ENCODE measurements around the gene ZNF354C. TPM values are rescaled to one million over a fixed set of nuclear protein-coding genes. Genes with fewer than 3 reads are reported as not detected.

The ZNF354C gene
- total and polyA plus RNA-seq, 2 of the 8 experiments (the other 6 are each of a cell fraction or from before 2014, with no cell fraction given) = 0.85 to 2.3 TPM

GRCh38 chr5:179089502-179089901, 29.3 kb downstream of the ZNF354C start:
- no peak overlapping the region for H2BK120ac ChIP-seq (replicated peaks; ENCODE audit: low read depth, low read length)
- H4K8ac ChIP-seq (ENCODE audit: extremely low read depth, insufficient read depth, low read length) = no peak overlapping the region
- no peaks in the 10 kb centered on the region for H3K36me3 ChIP-seq (ENCODE audit: control insufficient read depth in 2 of 4, insufficient read depth in 4 of 4, low read length in 3 of 4)
- no peak overlapping the region for H3K18ac ChIP-seq (ENCODE audit: extremely low read depth, low read length)
- H3K4me2 ChIP-seq (ENCODE audit: insufficient read depth in 1 of 2, low read depth in 2 of 2, low read length in 2 of 2) = no peak overlapping the region
- no peak overlapping the region for H3K14ac ChIP-seq (ENCODE audit: insufficient read length)
- no peak overlapping the region for H2BK12ac ChIP-seq (ENCODE audit: low read depth, low read length)
- H3K27me3 ChIP-seq (replicated peaks in 1 of 4; ENCODE audit: control insufficient read depth in 3 of 4, extremely low read depth in 1 of 4, insufficient read depth in 3 of 4, low read length in 3 of 4) = no peaks in the 10 kb centered on the region
- H3K79me2 ChIP-seq (ENCODE audit: control insufficient read depth in 1 of 2, insufficient read depth in 2 of 2, low read length in 2 of 2) = no peaks in the 10 kb centered on the region
- H3K9me3 ChIP-seq (ENCODE audit: insufficient read depth in 2 of 2, low read depth in 1 of 2, low read length in 1 of 2) = peaks cover 56 to 68% of the 10 kb centered on the region in 2 experiments
- H3K4me3 ChIP-seq (ENCODE audit: extremely low read depth in 1 of 4, insufficient read depth in 2 of 4, low read depth in 3 of 4, low read length in 4 of 4) = no peak overlapping the region
- no peak overlapping the region for H2BK15ac ChIP-seq (ENCODE audit: low read length)
- no peak overlapping the region for H3K23ac ChIP-seq (ENCODE audit: insufficient read length)
- WGBS, 2 experiments (ENCODE audit: extremely low coverage in 1 of 2, insufficient coverage in 1 of 2, insufficient read length in 1 of 2, insufficient replicate concordance in 2 of 2, low coverage in 1 of 2, low lambda C conversion rate in 2 of 2, missing lambda C conversion rate in 1 of 2) = 89% methylated on average over 2 of the region's 2 CpGs; no CpG with 5 or more reads in 1 of the 2 experiments
- no peaks in the 10 kb centered on the region for H3K79me1 ChIP-seq (ENCODE audit: low read depth, low read length)
- H4K20me1 ChIP-seq (replicated peaks in 1 of 2; ENCODE audit: control insufficient read depth in 1 of 2, insufficient read depth in 2 of 2, low read length in 2 of 2) = no peaks in the 10 kb centered on the region
- POLR2A ChIA-PET (ENCODE audit: partially characterized antibody) = no interaction called here
- no peak overlapping the region for H4K5ac ChIP-seq (ENCODE audit: insufficient read length, low read depth, low read length)
- H2BK5ac ChIP-seq (ENCODE audit: low read depth, low read length) = no peak overlapping the region
- TF ChIP-seq HDAC2 (IDR thresholded peaks at IDR 0.05; ENCODE audit: borderline replicate concordance in 1 of 2, low read depth in 2 of 2, low read length in 2 of 2) (no peak), TEAD4 (IDR thresholded peaks at IDR 0.05; ENCODE audit: low read depth, low read length) (no peak)
- H4K91ac ChIP-seq (replicated peaks; ENCODE audit: insufficient read length, low read length) = no peak overlapping the region
- H3K4ac ChIP-seq (replicated peaks; ENCODE audit: insufficient read length, low read depth, low read length) = no peak overlapping the region
- H2AFZ ChIP-seq (ENCODE audit: low read length) = no peak overlapping the region
- FAIRE-seq (no peak), DNase-seq (ENCODE audit: low read depth in 1 of 2, low spot score in 2 of 2) (no peak)
- no peaks in the 10 kb centered on the region for H3K4me1 ChIP-seq (replicated peaks in 1 of 4; ENCODE audit: control insufficient read depth in 3 of 4, insufficient read depth in 4 of 4, low read length in 3 of 4)
- no peaks in the 10 kb centered on the region for H3K23me2 ChIP-seq (ENCODE audit: low read depth, low read length)
- CTCF ChIA-PET (ENCODE audit: partially characterized antibody) = interaction anchor here (1.0 kb wide), 1 partner anchor 26 kb away, joined by 3 read pairs; no protein-coding TSS in a partner anchor
- no peak overlapping the region for H2AK5ac ChIP-seq (ENCODE audit: low read depth, low read length)
- no peak overlapping the region for H3K27ac ChIP-seq (ENCODE audit: low read depth, low read length)
- no peak overlapping the region for H2BK20ac ChIP-seq (ENCODE audit: low read length)
- H3K56ac ChIP-seq (replicated peaks; ENCODE audit: insufficient read length, low read depth, low read length) = no peak overlapping the region
- H3K9ac ChIP-seq (replicated peaks in 1 of 4; ENCODE audit: extremely low read depth in 1 of 4, low read depth in 3 of 4, low read length in 3 of 4) = no peak overlapping the region
